Lung microvascular endothelial cell (primary cell): ENCODE results near the gene NBDY. TPM values are rescaled to one million over a fixed set of nuclear protein-coding genes. Genes with fewer than 3 reads are reported as not detected.
"Not testable (repeated sequence)": the region's sequence is repeated elsewhere in the genome, so short reads cannot be mapped to it uniquely, and the experiment has no call there.

Experiments used
- DNase-seq, 2 donors: peaks; one replicate each; pipeline versions ENCODE4 v3.0.0 to v3.0.0-alpha.2; 2010; ENCODE audit warnings: low read depth in 2 of 2
- total RNA-seq: library from RNA; depleted of rRNA; stranded (reverse); fragments of >200 nt; gene quantifications from 2 replicates; pipeline ENCODE4 v1.2.1, GENCODE V29; 2014

The NBDY gene, protein sequence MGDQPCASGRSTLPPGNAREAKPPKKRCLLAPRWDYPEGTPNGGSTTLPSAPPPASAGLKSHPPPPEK
- 5.8 and 5.9 TPM in 2 replicates for total RNA-seq

DNA sequence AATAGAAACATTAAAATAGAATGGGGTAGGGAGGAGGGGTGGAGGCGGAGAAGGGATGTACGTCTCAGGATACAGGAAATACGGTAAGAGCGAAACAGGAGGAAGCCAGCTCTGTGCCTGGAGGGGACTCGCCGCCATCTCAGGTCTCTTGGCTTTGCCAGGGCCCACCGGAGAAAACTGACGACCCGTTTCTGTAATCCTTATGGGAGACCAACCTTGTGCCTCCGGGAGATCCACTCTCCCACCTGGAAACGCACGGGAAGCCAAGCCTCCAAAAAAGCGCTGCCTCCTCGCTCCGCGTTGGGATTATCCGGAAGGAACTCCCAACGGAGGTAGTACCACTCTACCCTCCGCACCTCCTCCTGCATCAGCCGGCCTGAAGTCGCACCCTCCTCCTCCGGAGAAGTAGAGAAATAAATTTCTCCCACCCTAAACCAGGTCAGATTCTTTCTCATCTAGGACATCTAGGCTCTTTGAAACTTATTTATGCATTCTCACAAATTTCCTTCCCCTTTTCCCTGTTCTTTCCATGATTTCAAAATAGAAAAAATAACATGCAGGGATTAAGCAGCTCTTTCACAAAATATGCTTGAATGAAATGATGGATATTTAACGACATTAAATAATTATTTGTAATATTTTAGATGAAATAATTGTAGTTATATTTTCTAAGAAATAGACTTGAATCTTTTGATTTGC, at the start of gene NBDY:
TSS of gene NBDY (plus strand) at position 92 of the 699 bp plus-strand sequence. CDS start at position 203, 111 bp downstream.
- DNase-seq = peak in 1 of 2 donors; percentile 52

DNA sequence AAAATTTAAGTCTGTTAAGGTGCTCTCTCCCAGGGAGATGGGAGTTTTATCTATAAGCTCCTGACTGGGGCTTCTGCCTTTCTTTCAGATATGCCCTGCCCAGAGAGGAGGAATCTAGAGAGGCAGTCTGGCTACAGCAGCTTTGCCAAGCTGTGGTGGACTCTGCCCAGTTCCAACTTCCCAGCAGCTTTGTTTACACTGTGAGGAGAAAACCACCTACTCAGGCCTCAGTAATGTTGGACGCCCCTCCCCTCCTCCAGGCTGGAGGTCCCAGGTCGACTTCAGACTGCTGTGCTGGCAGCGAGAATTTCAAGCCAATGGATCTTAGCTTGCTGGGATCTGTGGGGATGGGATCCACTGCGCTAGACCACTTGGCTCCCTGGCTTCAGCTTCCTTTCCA, 24.5 kb upstream of the NBDY start:
- not testable (repeated sequence) for DNase-seq

- DNase-seq = peak; percentile 63 to 79
These were observed 2.4 kb upstream of the NBDY start for GRCh38 chrX:56726605-56727004.

DNA sequence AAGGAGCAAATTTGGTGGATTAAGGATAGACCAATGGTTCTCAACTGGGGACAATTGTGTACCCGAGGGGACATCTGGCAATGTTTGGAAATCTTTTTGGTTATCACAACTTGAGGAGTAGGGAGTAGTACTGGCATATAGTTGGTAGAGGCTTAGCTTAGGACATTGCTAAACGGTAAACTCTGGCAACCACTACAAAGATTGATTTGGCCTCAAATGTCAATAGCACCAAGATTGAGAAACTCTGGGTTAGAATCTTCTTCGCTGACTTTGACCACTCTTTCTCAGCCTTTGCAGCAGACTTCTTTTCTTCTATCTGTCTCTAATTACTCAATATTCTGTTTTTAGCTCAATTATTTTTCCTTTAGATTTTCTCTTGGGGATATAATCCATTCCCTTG, 1.5 kb upstream of the NBDY start:
- DNase-seq = no peak

DNA sequence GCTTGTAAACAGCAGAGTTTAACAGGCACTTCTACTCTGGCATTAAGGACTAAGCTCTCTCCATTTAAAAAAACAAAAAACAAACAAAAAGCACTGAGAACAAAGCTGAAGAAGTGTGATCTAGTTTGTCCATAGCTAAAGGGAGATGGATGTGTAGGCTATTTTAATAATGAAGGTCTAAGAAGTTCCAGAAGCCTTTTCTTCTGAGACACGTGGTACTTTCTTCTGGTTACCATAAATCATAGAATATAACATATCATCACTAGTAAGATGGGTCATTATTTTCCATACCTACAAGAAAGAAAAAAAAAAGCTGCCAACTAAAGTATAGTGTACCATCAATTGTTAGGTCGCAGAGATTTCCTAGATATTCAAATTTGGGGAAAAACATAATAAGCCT, 722 bp upstream of the NBDY start:
- no peak for DNase-seq

- peak in 1 of 2 donors; percentile 19 for DNase-seq
These were observed 291 bp upstream of the NBDY start for GRCh38 chrX:56728752-56729151.

DNA sequence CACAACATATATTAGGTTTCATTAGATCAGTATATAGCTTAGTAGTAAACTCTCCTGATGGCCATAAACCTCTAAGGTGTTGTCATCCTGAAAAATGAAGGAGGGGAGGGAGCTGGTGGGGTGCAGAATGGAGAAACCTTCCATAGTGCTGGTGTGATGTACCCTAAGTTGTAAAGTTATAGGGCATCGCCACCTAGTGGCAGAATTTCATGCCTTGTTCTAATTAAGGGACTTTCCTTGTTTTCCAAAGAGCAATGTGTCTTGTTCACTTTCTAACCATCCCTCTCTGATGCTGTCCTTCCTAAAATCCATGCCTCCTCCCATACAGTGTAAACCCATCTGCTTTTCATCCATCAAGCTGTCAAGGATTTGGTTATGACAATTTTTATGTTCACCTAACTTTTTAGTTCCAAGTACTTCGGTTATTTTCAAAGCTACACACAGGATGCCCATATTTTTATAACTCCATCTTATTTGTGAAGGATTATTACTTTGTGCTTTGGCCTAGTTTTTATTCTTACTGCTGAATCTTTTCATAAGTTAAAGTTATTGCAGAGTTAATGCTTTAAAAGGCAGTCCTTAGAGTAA, 4.5 kb downstream of the NBDY start:
- DNase-seq = peak; percentile 53 to 57

GRCh38 chrX:56736219-56736618, 7.2 kb downstream of the NBDY start:
- DNase-seq = no peak

GRCh38 chrX:56738670-56739069, 9.6 kb downstream of the NBDY start:
- DNase-seq = no peak

GRCh38 chrX:56744996-56745395, 16.0 kb downstream of the NBDY start:
- DNase-seq = peak; percentile 29 to 41

- DNase-seq = no peak
These were observed 18.0 kb downstream of the NBDY start for GRCh38 chrX:56746996-56747395.

- peak in 1 of 2 donors; percentile 14 for DNase-seq
These were observed 22.0 kb downstream of the NBDY start for GRCh38 chrX:56751071-56751470.

GRCh38 chrX:56757327-56757726, 28.3 kb downstream of the NBDY start:
- DNase-seq = no peak

DNA sequence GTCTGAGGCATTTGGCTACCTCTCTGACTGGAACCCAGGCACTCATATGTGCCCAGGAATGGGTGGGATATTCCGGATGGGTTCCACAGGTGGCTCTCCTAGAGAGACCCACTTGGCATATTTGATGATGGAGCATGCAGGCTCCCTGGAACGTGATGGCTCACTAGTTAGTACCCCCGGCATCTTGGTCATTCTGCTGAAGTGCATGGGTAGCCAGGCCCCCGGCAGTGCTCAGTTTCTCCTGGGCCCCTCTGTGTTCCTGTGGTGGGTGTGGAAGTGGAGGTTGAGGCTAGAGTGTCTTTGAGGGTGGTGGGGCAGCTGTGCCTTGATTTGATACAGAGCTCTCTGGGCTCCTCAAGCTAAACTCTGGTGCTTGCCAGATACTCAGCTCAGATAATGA, 29.4 kb downstream of the NBDY start:
- DNase-seq = no peak

DNA sequence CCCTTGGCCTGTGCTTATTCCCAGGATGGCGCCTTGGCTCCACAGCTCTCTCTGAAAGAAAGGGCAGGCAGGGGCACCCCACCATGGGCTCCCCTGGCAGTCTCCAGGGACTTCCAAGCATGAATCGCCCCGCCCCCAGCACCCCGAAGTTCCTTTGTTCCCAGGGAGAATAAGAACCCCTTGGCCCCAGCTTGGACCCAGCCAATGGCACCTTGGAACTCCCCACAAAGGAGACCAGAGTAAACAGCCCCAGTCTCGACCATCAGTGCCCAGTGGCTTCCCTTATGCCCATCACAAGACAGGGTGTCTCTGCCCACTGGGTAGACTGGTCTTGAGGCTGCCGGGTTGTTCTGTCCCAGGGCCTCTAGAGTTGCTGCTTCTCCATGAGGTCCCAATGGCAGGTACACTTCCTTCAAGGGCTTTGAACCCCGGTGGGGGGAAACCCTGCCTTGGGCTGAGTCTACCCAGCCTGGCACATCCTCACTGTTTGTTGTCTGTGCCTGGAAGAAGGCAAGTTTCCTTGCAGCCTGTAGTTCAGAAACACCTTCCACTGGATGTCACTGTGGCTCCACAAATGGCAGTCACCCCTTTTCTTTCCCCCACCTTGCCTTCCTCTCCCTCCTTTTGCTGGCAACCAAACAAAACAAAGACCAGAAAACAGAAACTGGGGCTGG, 30.8 kb downstream of the NBDY start:
- DNase-seq = no peak

- not testable (repeated sequence) for DNase-seq
These were observed 31.5 kb downstream of the NBDY start for GRCh38 chrX:56760410-56761124.

DNA sequence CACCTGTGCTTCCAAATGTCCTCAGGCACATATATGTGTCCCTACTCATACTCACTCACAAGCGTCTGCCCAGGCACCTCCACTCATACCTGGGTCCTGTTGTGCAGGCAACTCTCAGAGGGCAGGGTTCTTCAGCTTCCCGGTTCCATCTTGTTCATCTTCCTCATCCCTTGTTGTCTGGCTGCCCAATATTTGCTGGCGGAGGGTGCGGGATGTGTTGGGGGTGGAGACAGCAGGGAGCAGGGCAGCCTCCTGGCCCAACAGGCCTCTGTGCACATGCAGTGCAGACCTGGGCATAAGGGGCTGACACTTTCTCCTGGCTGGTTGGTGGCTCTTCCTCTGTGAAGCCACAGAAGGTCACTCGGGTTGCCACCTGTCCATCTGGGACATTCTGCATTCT, 32.1 kb downstream of the NBDY start:
- DNase-seq = no peak

DNA sequence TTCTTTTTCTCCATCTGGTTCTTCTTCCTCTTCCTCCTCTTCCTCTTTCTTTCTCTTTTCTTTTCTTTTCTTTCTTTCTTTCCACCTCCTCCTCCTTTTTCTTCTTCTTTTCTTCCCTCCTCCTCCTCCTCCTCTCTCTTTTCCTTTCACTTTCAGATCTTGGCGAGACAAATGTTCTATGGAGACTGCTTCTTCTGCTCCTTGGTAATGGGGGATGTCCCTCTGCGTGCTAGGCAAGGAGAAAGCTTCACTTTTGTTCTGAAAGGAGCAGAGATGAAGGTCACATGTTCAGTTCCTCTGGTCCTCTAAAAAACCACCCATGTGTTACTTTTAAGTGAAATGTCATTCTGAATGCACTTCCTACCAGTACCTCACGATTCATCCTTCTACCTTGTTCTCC, 33.2 kb downstream of the NBDY start:
- no peak for DNase-seq

DNA sequence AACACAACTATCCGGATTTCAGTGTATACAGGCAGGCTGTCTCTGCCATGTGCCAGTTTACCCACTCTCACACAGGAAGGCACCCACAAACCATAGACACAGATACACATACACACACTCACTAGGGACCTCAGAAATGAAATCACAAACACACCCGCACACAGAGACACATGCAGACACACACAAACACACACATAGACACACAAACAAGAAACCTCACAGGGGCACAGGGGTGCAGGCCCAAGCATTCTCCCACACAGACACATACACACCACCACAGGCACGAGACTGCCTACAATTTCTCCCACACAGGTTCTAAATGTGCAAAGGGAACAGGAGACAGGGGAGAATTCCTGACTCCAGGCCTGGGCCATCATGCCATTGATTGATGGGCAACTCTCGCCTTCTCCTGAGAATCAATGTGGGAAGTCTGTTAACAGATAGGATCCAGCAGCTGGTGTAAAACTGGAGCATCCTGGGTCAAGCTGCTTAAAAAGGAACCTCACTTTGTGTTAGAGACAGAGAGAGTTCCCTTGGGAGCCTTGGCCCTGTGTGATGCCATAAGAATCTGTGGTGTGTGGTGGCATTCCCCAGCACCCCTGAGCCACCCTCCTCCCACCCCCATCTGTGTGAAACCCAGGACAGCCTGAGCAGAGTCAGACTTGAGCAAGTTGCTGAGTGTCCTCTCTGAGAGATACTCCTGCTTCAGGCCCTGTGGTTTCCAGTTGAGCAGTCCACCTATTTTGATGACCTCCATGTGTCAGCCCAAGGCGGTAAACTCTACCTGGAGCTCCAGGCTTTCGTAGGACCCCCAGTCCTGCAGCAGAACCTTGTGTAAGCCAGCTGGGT, 33.9 kb downstream of the NBDY start:
- DNase-seq = no peak

GRCh38 chrX:56763556-56764152, 34.6 kb downstream of the NBDY start:
- peak; percentile 57 to 94 for DNase-seq
